Esophagus squamous epithelium (tissue), 4 donors: ENCODE measurements around the gene TRAPPC2L.

Experiments used
- CTCF ChIP-seq, 6 experiments: fragments of 450-650 bp in 4 of 6; fragments of 200-600 bp in 2 of 6; sonication (generic) in 2 of 6; IDR thresholded peaks; one replicate each; pipeline ENCODE4 v1.5.1; 2016 to 2019; ENCODE audit warnings: antibody characterized with exemption in 6 of 6, mild to moderate bottlenecking in 4 of 6, moderate library complexity in 4 of 6
- POLR2A ChIP-seq, 4 donors: fragments of 450-650 bp; IDR thresholded peaks; one replicate each; pipeline ENCODE4 v1.6.1; 2017; ENCODE audit warnings: antibody characterized with exemption in 4 of 4, mild to moderate bottlenecking in 4 of 4, moderate library complexity in 3 of 4

DNA sequence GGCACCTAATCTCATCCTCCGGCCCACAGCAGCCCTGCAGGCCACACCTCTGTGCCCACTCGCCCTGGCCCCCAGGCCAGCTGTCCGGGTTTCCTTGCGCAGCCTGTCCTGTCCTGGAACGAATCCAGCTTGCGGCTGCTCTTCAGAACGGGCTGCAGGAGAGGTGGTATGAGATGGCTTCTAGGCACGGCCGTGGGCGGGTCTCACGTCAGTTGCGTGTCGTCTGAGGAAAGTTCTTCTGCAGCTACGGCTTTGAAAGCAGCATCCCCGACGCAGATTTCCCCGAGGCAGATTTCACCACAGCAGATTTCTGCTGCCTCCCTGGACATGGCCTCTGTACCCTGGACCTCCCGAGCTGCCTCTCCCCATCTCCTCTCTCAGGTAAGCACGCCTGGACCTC is 18.4 kb upstream of the TRAPPC2L start:
- TF ChIP-seq CTCF (IDR thresholded peaks at IDR 0.05) = no peak
- no peak for TF ChIP-seq POLR2A (IDR thresholded peaks at IDR 0.05)
